GOT3 (cell line): Measurements from ENCODE around the gene TOB2.
A peak's percentile ranks its signal among the peaks of the same experiment; 100 is the strongest.
"Not testable (repeated sequence)": the region's sequence is repeated elsewhere in the genome, so short reads cannot be mapped to it uniquely, and the experiment has no call there.

ENCODE experiments used
- DNase-seq: peaks from one replicate; lab custom pipeline; 2025; ENCODE audit warnings: mixed read lengths; lab: John Stamatoyannopoulos, UW

The TOB2 gene

GRCh38 chr22:41468381-41469217 is 22.0 kb upstream of the TOB2 start, which contains the start of the genes ACO2 and PHF5A:
Gene ACO2, plus strand, starts transcription at chr22:41469117. Its CDS starts 30 bp downstream, at chr22:41469147.
Gene PHF5A, minus strand, starts transcription at chr22:41468692. Its CDS starts 39 bp downstream, at chr22:41468653.
- DNase-seq, result peak; percentile 85

GRCh38 chr22:41461901-41462300 is 15.3 kb upstream of the TOB2 start:
- no peak for DNase-seq

- not testable (repeated sequence) for DNase-seq
Measured at GRCh38 chr22:41460071-41460470, 13.5 kb upstream of the TOB2 start.

GRCh38 chr22:41459431-41459830 is 12.8 kb upstream of the TOB2 start:
- DNase-seq, result no peak

DNA sequence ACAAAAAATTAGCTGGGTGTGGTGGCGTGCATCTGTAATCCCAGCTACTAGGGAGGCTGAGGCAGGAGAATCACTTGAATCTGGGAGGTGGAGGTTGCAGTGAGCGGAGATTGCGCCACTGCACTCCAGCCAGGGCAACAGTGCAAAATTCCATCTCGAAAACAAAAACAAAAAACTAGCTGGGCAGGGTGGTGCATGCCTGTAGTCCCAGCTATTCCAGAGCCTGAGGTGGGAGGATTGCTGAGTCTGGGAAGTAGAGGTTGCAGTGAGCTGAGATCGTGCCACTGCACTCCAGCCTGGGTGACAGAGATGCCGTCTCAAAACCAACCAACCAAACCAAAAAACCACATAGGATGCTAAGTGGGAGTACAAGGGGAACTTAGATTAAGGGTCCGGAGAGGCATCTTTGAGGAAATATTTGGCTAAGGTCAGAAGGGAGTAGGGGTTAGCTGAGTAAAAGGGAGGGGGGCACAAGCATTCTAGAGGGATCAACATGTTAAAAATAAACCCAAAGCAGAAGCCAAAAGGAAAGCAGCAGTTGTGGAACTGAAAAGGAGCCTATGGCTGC is 11.6 kb upstream of the TOB2 start:
- no peak for DNase-seq

DNA sequence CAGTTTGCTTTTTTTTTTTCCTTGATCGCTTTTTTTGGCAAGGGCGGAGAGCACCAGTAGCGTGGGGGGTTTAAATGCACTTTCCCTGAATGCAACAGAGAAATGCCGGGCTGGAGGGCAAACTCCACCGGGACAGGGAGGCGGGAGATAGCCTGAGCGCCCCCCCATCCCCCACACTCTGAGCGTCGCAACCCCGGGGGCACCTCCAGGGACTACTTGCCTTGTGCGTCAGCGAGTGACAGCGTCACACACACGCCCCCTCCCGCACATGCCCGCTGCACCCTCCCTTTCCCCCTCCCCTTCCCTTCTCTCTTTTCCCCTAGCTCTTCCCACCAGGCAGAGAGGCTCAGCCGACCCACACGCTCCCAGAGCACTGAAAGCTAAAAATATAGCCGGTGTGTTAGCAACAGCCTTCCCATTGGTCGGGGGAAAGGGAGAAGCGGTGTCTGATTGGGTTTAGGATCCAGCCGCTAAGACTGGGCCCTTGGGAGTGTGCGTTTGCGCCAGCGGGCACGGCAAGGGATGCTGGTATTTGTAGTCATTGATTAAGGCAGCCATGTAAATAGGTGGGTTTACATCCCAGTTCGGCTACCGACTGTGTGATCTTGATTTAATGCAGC is 1.7 kb upstream of the TOB2 start:
- peak; percentile 83 for DNase-seq

DNA sequence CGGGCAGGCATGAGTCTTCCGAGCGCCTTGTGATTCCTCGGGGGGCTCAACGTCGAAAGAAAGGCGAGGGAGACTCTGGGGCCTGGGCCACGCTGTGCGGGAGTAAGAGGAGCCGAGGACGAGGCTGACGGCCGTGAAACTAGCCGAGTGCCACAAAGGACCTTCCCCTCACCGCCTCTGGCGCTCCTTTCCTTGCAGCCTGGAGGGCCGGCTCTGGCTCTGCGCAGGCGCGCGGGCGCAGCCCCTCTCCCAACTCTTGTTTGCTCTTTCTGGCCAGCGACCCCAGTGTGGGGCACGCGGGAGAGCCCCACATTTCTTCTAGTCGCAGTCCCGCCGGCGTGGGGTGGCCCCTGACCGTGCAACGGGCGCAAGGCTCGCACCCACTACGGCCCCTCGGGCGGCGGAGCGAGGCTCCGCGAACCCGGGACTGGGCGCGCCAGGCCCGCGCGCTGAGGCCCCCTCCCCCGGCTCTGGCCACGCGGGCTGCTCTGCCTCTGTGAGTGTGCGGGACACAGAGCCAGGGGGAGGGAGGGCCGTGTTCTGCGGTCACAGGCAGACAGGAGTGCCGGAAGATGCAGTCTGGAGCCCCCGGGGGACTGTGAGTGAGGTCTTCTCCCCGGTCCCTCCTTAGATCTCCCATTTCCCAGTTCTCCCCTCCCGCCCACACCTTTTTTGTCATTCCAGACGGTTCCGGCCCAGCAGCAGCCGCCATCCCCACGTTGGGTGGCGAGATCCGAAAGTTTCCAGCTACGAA is 1.0 kb upstream of the TOB2 start:
- DNase-seq, result peak; percentile 37

GRCh38 chr22:41446057-41446501 is 522 bp downstream of the TOB2 start:
- no peak for DNase-seq

DNA sequence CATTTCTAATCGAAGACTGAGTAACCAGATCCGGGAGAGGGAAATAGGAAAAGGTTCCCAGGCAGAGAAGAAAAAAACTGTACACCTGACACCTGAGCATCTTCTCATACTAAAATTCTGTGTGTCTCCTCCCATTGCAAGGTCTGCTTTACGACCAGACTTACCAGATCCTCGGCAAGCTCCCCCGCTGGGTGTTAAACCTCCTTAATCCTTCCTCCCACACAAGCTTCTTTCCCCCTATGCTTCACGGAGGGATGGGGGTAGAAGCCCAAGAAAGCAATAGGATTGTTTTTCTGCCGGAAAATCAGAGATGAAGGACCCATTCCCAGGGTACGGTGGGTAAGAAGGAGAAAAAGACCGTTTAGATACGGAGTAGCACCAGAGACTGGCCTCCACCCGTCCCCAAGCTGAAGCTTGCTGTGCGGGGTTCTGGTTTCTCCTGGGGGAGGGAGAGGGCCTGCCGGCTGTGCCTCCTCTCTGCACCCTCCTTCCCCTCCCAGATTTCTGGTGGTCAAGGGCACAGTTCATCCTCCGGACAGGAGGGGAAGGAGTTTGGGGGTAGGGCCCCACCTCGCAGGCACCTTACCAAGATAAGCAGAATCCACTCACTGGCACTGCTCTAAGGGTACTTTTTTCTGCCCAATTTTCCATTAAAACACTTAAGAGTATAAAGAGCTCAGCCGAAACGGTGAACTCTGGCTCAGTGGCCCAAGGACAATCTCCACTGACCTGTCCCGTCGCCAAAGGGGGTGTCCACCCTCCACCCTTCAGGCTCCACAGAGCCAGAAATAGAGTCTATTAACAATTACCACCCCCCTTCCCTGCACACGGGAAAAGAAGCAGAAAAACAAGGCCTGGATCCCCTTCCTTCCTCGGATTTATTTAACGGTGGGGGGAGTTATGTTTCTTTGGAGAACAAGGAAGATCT is 1.2 kb downstream of the TOB2 start:
- DNase-seq, result no peak

GRCh38 chr22:41444360-41445128 is 2.1 kb downstream of the TOB2 start:
- peak; percentile 52 for DNase-seq

GRCh38 chr22:41442240-41442792 is 4.3 kb downstream of the TOB2 start:
- no peak for DNase-seq

DNA sequence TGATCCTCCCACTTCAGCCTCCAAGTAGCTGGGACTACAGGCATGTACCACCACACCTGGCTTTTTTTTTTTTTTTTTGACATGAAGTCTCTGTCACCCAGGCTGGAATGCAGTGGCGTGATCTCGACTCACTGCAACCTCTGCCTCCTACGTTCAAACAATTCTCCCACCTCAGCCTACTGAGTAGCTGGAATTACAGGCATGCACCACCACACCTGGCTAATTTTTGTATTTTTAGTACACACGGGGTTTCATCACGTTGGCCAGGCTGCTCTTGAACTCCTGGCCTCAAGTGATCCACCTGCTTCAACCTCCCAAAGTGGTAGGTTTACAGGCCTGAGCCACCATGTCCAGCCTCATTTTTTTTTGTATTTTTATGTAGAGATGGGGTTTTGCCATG is 6.1 kb downstream of the TOB2 start:
- DNase-seq, result not testable (repeated sequence)

GRCh38 chr22:41437198-41437597 is 9.4 kb downstream of the TOB2 start:
- no peak for DNase-seq

GRCh38 chr22:41436322-41437113 is 10.1 kb downstream of the TOB2 start:
- DNase-seq, result no peak

DNA sequence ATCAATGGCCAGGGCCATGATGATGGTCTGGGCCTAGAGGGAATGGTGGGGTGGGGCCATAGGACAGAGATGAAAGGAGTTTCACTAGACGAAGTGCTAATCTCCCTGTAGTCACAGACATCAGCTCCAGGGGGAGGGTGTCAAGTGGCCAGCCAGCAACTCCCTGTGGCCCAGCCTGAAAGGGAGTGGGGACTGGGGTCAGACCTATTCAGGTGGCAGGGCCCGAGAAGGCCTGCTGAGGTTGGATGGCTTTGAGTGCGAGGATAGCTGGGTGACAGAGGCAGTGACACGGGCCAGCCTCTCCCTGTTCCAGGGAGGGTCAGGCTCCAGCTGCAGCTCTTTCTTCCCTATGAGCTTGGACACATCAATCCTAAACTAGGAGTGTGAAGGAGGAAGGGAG is 11.0 kb downstream of the TOB2 start:
- DNase-seq, result no peak

DNA sequence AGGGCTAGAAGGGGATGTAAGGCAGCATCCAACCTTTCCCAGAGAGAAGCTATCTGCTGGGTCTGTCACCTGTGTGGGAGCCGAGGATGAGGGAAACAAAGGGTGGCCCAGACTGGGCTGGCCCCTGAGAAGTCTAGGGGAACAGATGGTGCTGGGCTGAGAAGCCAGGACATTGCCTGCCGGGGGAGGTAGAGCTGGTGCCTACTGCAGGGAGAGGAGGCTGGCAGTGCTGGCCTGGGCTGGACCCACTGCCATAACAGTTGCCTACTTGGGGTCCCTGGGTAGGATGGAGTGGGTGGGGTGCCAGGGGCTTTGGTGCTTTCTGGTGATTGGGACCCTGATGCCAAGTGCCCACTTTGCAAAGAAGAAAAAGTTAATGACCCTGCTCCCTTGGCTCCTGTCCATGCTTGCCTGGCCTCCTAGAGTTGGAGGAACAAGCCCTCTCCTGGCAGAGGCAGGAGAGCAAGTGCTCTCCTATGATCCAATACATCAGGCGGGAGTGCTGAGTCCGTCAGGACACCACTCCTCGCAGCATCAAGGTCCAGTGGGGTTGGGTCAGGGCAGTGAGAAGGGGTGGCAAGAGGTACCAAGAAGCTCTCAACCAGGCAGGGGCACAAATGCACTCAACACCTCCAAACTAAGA is 12.1 kb downstream of the TOB2 start:
- DNase-seq, result not testable (repeated sequence)

DNA sequence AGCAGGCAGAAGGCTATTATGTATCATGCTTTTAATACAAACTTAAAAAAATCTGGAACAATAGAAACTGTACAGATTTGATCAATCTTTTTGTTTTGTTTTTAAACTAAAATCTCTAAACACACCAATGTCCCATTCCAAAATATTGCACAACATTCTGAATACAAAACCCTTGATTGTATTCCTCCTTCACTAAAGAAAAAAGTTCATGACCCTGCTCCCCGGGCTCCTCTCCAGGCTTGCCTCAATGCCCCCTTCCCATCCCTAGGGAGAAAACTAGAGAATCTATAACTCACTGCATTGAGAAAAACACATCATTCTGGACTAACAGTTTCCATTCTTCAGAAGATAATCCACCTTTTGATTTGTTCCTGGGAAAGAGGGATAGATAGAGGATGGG is 13.1 kb downstream of the TOB2 start:
- DNase-seq, result not testable (repeated sequence)

- DNase-seq, result no peak
Measured at GRCh38 chr22:41431656-41432055, 14.9 kb downstream of the TOB2 start.

- DNase-seq, result no peak
Measured at GRCh38 chr22:41429951-41430332, 16.7 kb downstream of the TOB2 start.
